Hepatocyte (in vitro differentiated cells): Measurements from ENCODE around the gene ST8SIA3.

Experiments
- CTCF ChIP-seq: fragments of 200-600 bp; sonication (generic); IDR thresholded peaks from 2 replicates; pipeline ENCODE4 v1.5.1; 2016; ENCODE audit warnings: antibody characterized with exemption, mild to moderate bottlenecking; ENCODE audit not compliant: poor library complexity
- EZH2 ChIP-seq: fragments of 200-600 bp; sonication (generic); IDR thresholded peaks from 2 replicates; pipeline ENCODE4 v1.6.1; 2016; ENCODE audit warnings: antibody characterized with exemption, mild to moderate bottlenecking, borderline replicate concordance

DNA sequence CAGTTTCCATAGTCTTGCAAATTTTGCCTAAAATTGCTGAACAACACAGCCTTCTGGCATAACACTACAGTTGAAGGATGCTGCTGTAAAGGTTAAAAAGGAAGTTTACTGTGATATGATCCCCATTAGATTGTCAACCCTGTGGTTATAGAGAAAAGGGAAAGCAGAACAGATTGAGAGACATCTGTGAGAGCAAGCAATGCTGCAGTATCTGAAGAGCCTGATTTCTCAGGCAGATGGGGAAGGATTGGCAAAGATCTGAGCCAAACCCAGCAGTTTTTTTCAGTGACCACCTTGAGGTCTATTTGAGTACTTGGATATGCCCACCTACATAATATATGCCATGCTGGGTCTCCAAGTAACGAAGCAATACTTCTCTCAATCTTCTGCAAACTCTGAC is 8.5 kb upstream of the ST8SIA3 start:
- TF ChIP-seq CTCF (no peak), EZH2 (no peak)
